IMR-90 (cell line): ENCODE data around the gene SPPL2C. TPM values are rescaled to one million over a fixed set of nuclear protein-coding genes. Genes with fewer than 3 reads are reported as not detected.

Experiments
- ATAC-seq: fragments of 200-7000 bp; cut with Tn5 transposase; 2 replicates; pipeline ENCODE4 v1.9.1; 2020; ENCODE audit warnings: low read depth, mild to moderate bottlenecking, moderate library complexity
- BruUV-seq: library from RNA; stranded (reverse); fragments of 400-500 nt; replicated peaks from 2 replicates; lab custom pipeline; 2021; lab: Mats Ljungman, UMichigan
- CTCF ChIA-PET: fragments of 300-600 bp; formaldehyde crosslinking; extraction: SDS; loops from one replicate; lab custom pipeline; 2021; ENCODE audit warnings: antibody characterized with exemption; lab: Yijun Ruan, JAX
- POLR2A ChIA-PET: fragments of 300-600 bp; sonication (Branson Sonifier 250); formaldehyde crosslinking; loops from one replicate; lab custom pipeline; 2022; ENCODE audit warnings: antibody characterized with exemption; ENCODE audit not compliant: unreplicated experiment; lab: Charles Lee
- DNase-seq: peaks from one replicate; pipeline ENCODE4 v3.0.0; 2013
- H2AFZ ChIP-seq: replicated peaks from 2 replicates; pipeline ENCODE3; 2013; ENCODE audit warnings: low read length, mild to moderate bottlenecking; ENCODE audit not compliant: poor library complexity
- H2AK5ac ChIP-seq: 2 replicates; pipeline ENCODE4 v1.6.1; 2013; ENCODE audit warnings: low read depth, low read length, inconsistent platforms
- H2AK9ac ChIP-seq: replicated peaks from 2 replicates; pipeline ENCODE3; 2013; ENCODE audit warnings: mild to moderate bottlenecking, low read depth, low read length, moderate library complexity; ENCODE audit not compliant: poor library complexity
- H2BK120ac ChIP-seq: 2 replicates; pipeline ENCODE4 v1.6.1; 2013; ENCODE audit warnings: low read depth, low read length, inconsistent platforms
- H2BK15ac ChIP-seq: 3 replicates; pipeline ENCODE4 v1.6.1; 2013; ENCODE audit warnings: low read depth, low read length, inconsistent platforms
- H2BK20ac ChIP-seq: 2 replicates; pipeline ENCODE4 v1.6.1; 2013; ENCODE audit warnings: low read depth, mild to moderate bottlenecking, inconsistent platforms, low read length, moderate library complexity
- H2BK5ac ChIP-seq: 2 replicates; pipeline ENCODE4 v1.6.1; 2013; ENCODE audit warnings: mild to moderate bottlenecking, low read depth, low read length, inconsistent platforms; ENCODE audit not compliant: poor library complexity, severe bottlenecking
- H3K14ac ChIP-seq: replicated peaks from 2 replicates; pipeline ENCODE4 v1.6.1; 2013; ENCODE audit warnings: low read depth, low read length, inconsistent platforms
- H3K18ac ChIP-seq: 2 replicates; pipeline ENCODE4 v1.6.1; 2013; ENCODE audit warnings: low read depth, low read length, control low read depth
- H3K23ac ChIP-seq: 2 replicates; pipeline ENCODE4 v1.6.1; 2013; ENCODE audit warnings: low read depth, low read length, inconsistent platforms
- H3K27ac ChIP-seq: 2 replicates; pipeline ENCODE4 v1.5.1; 2013; ENCODE audit warnings: mild to moderate bottlenecking, control low read depth, low read length; ENCODE audit not compliant: insufficient read depth
- H3K27me3 ChIP-seq: 2 replicates; pipeline ENCODE4 v1.6.1; 2013; ENCODE audit warnings: low read length; ENCODE audit not compliant: control insufficient read depth, insufficient read depth
- H3K36me3 ChIP-seq: 2 replicates; pipeline ENCODE4 v1.6.1; 2013; ENCODE audit warnings: low read length, mixed read lengths; ENCODE audit not compliant: control insufficient read depth, insufficient read depth
- H3K4ac ChIP-seq: 2 replicates; pipeline ENCODE4 v1.6.1; 2013; ENCODE audit warnings: low read depth, low read length, inconsistent platforms
- H3K4me1 ChIP-seq: 2 replicates; pipeline ENCODE4 v1.6.1; 2013; ENCODE audit warnings: low read length, mixed read lengths; ENCODE audit not compliant: control insufficient read depth, insufficient read depth
- H3K4me2 ChIP-seq: 2 replicates; pipeline ENCODE4 v1.6.1; 2013; ENCODE audit warnings: low read depth, mild to moderate bottlenecking, control low read depth, low read length, moderate library complexity
- H3K4me3 ChIP-seq: 2 replicates; pipeline ENCODE4 v1.5.1; 2013; ENCODE audit warnings: low read depth, mild to moderate bottlenecking, control low read depth, low read length, moderate library complexity; ENCODE audit not compliant: insufficient read depth
- H3K56ac ChIP-seq: 2 replicates; pipeline ENCODE4 v1.6.1; 2013; ENCODE audit warnings: low read length, inconsistent platforms; ENCODE audit not compliant: insufficient read depth; ENCODE audit errors: extremely low read depth
- H3K79me1 ChIP-seq, 2 experiments: 2 replicates each; pipeline ENCODE4 v1.6.1; 2013; ENCODE audit warnings: low read length in 2 of 2, inconsistent platforms in 1 of 2, low read depth in 1 of 2
- H3K9ac ChIP-seq: 2 replicates; pipeline ENCODE4 v1.6.1; 2013; ENCODE audit warnings: low read depth, low read length, control low read depth
- H3K9me1 ChIP-seq: 2 replicates; pipeline ENCODE4 v1.6.1; 2013; ENCODE audit warnings: low read length, inconsistent platforms; ENCODE audit not compliant: insufficient read depth
- H3K9me3 ChIP-seq: 2 replicates; pipeline ENCODE4 v1.6.1; 2013; ENCODE audit warnings: low read length; ENCODE audit not compliant: control insufficient read depth, insufficient read depth
- H4K20me1 ChIP-seq: 2 replicates; pipeline ENCODE4 v1.6.1; 2013; ENCODE audit warnings: low read length, inconsistent platforms; ENCODE audit not compliant: insufficient read depth
- H4K5ac ChIP-seq: 2 replicates; pipeline ENCODE4 v1.6.1; 2013; ENCODE audit warnings: mild to moderate bottlenecking, low read depth, low read length, control low read depth
- H4K8ac ChIP-seq, 2 experiments: 2 replicates each; pipeline ENCODE4 v1.6.1; 2013; ENCODE audit warnings: low read depth in 2 of 2, low read length in 2 of 2, control low read depth in 1 of 2, inconsistent platforms in 1 of 2
- H4K91ac ChIP-seq: 2 replicates; pipeline ENCODE4 v1.6.1; 2013; ENCODE audit warnings: low read depth, low read length, inconsistent platforms; ENCODE audit not compliant: insufficient read depth
- MAZ ChIP-seq: IDR thresholded peaks from 2 replicates; pipeline ENCODE4 v1.6.1; 2012; ENCODE audit warnings: low read depth, mild to moderate bottlenecking, low read length, improper control_type of control experiment, moderate library complexity, borderline replicate concordance
- WGBS, 2 experiments: methylation state at CpG; one replicate each; pipeline versions ENCODE4 v1.1.5 to v1.1.7; 2013; ENCODE audit warnings: missing lambda C conversion rate in 2 of 2; ENCODE audit not compliant: insufficient read length in 1 of 2; ENCODE audit errors: extremely low coverage in 2 of 2; 5-methylcytosine and 5-hydroxymethylcytosine counted together
- dilution Hi-C: fragments of 300-500 bp; cut with HindIII; formaldehyde crosslinking; loops from one replicate; pipeline ENCODE4 v1.14.3; 2018; ENCODE audit warnings: low sequenced_read_pairs; ENCODE audit not compliant: unreplicated experiment
- in situ Hi-C: fragments of 300-500 bp; cut with MboI; formaldehyde crosslinking; loops from 3 replicates; pipeline ENCODE4 v1.14.3; 2019; ENCODE audit warnings: low sequenced_read_pairs, inconsistent platforms, mixed read lengths
- intact Hi-C: fragments of 100-400 bp; cut with micrococcal nuclease; formaldehyde crosslinking; loops from 2 replicates; pipeline ENCODE4 v1.10.0; 2022
- polyA plus RNA-seq, 3 experiments: library from polyadenylated mRNA; depleted of rRNA; stranded (reverse); fragments of >200 nt; gene quantifications; 2 replicates each; pipeline ENCODE4 v1.2.3, GENCODE V29; 2012; ENCODE audit warnings: low replicate concordance in 1 of 3
- total RNA-seq: library from RNA; depleted of rRNA; stranded (reverse); fragments of >200 nt; gene quantifications from 2 replicates; pipeline ENCODE4 v1.2.3, GENCODE V29; 2012

Gene SPPL2C
- total and polyA plus RNA-seq, 2 of the 4 experiments (the other 2 are of a cell fraction) = not detected

- Histone ChIP-seq H3K18ac (no peak overlapping the region), H4K8ac (no peak overlapping the region), H3K9me3 (no peaks in the 10 kb centered on the region), H3K4me2 (no peak overlapping the region), H4K91ac (no peak overlapping the region), H3K27me3 (peaks cover 15% of the 10 kb centered on the region; the same call in 1 of the 2 replicates), H2BK20ac (no peak overlapping the region), H2AFZ (no peak overlapping the region), H2BK5ac (no peak overlapping the region), H3K36me3 (no peaks in the 10 kb centered on the region), H3K27ac (no peak overlapping the region), H2AK9ac (no peak overlapping the region), H3K56ac (no peak overlapping the region), H3K9ac (no peak overlapping the region), H4K20me1 (no peaks in the 10 kb centered on the region), H3K9me1 (no peaks in the 10 kb centered on the region), H2BK15ac (no peak overlapping the region), H3K4ac (no peak overlapping the region), H3K79me1 (no peaks in the 10 kb centered on the region), H3K4me3 (no peak overlapping the region), H4K5ac (no peak overlapping the region), H3K4me1 (no peaks in the 10 kb centered on the region), H2BK120ac (no peak overlapping the region), H3K14ac (no peak overlapping the region), H3K23ac (no peak overlapping the region), H2AK5ac (no peak overlapping the region)
- WGBS, 2 experiments = 72% methylated on average over 11 of the region's 26 CpGs; no CpG with 5 or more reads in 1 of the 2 experiments
- in situ Hi-C loops (loop anchor here (5.0 to 25.0 kb wide), 2 partner anchors 192 to 422 kb away; no protein-coding TSS in a partner anchor), dilution Hi-C loops (no loop called here), intact Hi-C loops (loop anchor here (10.0 kb wide), 1 partner anchor 620 kb away; no protein-coding TSS in a partner anchor)
- TF ChIP-seq MAZ = no peak
- ChIA-PET POLR2A (no interaction called here), CTCF (no interaction called here)
- ATAC-seq (no peak), DNase-seq (no peak)
- no TSS peak for BruUV-seq
Observed at GRCh38 chr17:45834471-45835396, 9.9 kb upstream of the SPPL2C start.
